Heart left ventricle (tissue), 13 donors: Measurements from ENCODE around the gene CAMKK2.

Experiments used
- POLR2A ChIP-seq, 2 donors: fragments of 450-650 bp; IDR thresholded peaks; one replicate each; pipeline ENCODE4 v1.6.1; 2017; ENCODE audit warnings: antibody characterized with exemption in 2 of 2, mild to moderate bottlenecking in 2 of 2, moderate library complexity in 2 of 2
- TF ChIP-seq, protein P1 (sequence below), 12 donors: fragments of 200-600 bp; sonication (generic) in 4 of 12; IDR thresholded peaks; one replicate each; pipeline versions ENCODE4 v1.5.0 to v1.8.0; 2018 to 2022; ENCODE audit warnings: antibody characterized with exemption in 12 of 12, mild to moderate bottlenecking in 5 of 12
- donor health status: ischemic (EF 13 %, LVEDD 7.1; RV severe dilation, severe dysfunction).
- donor health status: DM: no; HTN: yes; CAD: no.
- donor health status: DM: no; HTN: no; CAD: no.
- donor health status: ischemic (EF 25% LVEDD 6.9; RV normal size, moderate dysfunction).
- donor health status: ischemic (EF 25% LVEDD 5.7; RV mildly dilated, moderate dysfunction).
- donor health status: ischemic (EF 35%, LVEDD 5.7; RV mildly dilated, moderate dysfunction).
- donor health status: nonischemic (EF 11% LVEDD 7.7; RV severe dilation, severe dysfunction).
- donor health status: DM: yes; HTN: yes; CAD: no.
- donor health status: PGD.
- donor health status: ischemic (EF 29% LVEDD 5.4; RV normal size, mild dysfunction).
- donor health status: nonischemic (EF 23%, LVEDD 6.1; RV moderate dilation, normal function).

DNA sequence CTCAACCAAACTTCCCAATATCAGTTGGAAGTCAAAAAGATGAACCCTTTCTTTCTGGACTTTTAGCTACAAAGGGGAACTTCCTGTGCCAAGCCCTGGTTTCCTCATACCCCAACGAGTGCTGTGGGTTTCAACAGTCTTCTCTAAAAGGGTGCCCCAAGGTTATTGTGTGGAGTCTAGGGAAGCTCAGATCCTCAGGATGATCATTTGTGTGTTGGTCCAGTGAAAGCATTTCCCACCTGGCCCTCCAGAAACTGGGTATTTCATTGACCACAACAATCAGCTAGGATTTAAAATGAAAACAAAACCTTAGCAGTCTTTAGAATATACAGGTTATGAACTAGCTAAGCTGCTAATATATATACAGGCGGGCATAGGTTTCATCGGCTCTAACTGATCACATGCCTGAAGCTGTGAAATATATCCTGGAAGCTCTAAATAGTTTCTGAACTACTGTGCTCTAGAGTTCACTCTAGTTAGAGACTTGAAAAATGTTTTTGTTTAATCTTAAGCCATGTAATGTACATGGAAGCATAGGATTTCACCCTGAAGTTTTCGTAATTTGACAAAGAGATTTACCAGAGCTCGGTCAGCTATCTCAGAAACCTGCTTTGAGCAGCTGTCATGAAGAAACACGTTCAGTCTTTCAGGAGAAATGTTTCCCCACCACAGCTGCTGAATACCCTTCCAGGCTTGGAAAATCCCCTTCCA, 57.0 kb downstream of the CAMKK2 start:
- no peak for TF ChIP-seq POLR2A (IDR thresholded peaks at IDR 0.05)
- TF ChIP-seq, protein P1, sequence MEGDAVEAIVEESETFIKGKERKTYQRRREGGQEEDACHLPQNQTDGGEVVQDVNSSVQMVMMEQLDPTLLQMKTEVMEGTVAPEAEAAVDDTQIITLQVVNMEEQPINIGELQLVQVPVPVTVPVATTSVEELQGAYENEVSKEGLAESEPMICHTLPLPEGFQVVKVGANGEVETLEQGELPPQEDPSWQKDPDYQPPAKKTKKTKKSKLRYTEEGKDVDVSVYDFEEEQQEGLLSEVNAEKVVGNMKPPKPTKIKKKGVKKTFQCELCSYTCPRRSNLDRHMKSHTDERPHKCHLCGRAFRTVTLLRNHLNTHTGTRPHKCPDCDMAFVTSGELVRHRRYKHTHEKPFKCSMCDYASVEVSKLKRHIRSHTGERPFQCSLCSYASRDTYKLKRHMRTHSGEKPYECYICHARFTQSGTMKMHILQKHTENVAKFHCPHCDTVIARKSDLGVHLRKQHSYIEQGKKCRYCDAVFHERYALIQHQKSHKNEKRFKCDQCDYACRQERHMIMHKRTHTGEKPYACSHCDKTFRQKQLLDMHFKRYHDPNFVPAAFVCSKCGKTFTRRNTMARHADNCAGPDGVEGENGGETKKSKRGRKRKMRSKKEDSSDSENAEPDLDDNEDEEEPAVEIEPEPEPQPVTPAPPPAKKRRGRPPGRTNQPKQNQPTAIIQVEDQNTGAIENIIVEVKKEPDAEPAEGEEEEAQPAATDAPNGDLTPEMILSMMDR (IDR thresholded peaks at IDR 0.05): no peak
